ENCODE measurements around the gene MRPS34. TPM values are rescaled to one million over a fixed set of nuclear protein-coding genes. Genes with fewer than 3 reads are reported as not detected.

MRPS34 gene
- total and polyA plus RNA-seq, 10 of the 15 experiments (the other 5 are each of a cell fraction or from before 2014, with no cell fraction given) = 3.6 to 285 (median 147) TPM

DNA sequence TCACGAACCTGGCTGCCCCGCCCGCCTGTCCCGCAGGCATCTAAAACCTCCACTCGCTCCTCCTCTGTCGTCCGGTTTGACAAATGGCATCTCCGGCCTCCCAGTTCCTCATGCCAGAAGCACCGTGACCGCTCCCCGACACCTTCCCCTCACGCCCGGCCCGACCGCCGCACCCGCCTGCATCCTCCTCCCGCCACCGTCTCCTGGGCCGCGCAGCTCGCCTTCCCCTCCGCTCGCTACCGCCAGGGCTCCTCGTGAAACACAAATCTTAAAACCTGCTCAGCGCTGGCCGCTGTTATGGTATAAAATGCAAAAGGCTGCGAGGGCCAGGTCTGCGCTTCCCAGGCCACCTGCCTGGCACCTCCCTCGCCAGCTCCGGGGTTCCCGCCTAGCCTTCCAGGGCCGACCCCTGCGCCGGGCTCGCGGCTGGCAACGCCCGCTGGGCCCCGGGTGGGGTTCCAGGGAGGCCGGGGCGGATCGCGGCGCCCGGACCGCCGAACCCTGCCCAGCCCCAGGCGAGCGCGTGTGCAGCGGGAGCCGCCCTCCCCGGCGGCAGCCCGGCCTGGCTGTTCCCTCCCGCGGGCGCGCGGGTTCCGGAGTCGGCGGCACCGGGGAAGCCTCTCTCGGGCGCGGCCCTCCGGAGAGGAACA, 8.9 kb upstream of the MRPS34 start:
- Histone ChIP-seq H3K27ac (ENCODE audit: control insufficient read depth, insufficient read depth) (peak overlapping the region; percentile 52), H3K27me3 (replicated peaks in 1 of 2; ENCODE audit: control insufficient read depth in 2 of 2, insufficient read depth in 2 of 2, low read length in 1 of 2) (no peaks in the 10 kb centered on the region), H3K9me3 (replicated peaks; ENCODE audit: control insufficient read depth, insufficient read depth, low read length) (no peaks in the 10 kb centered on the region), H3K79me2 (ENCODE audit: control insufficient read depth, insufficient read depth, low read length) (peaks cover 15% of the 10 kb centered on the region), H3K36me3 (ENCODE audit: control insufficient read depth in 2 of 2, insufficient read depth in 2 of 2, low read length in 1 of 2) (peaks cover 2 to 8% of the 10 kb centered on the region in 2 experiments; a peak in 3 of 4 replicates), H4K20me1 (ENCODE audit: control insufficient read depth, insufficient read depth) (no peaks in the 10 kb centered on the region), H3K4me1 (ENCODE audit: control insufficient read depth, insufficient read depth, low read length) (peaks cover 6% of the 10 kb centered on the region; the same call in 1 of the 2 replicates), H3K9ac (ENCODE audit: control insufficient read depth, insufficient read depth, low read length) (peak overlapping the region; percentile 71), H3K4me2 (ENCODE audit: control insufficient read depth, insufficient read depth) (peak overlapping the region; percentile 77), H3K4me3 (peak overlapping the region; percentile 94), H2AFZ (ENCODE audit: control insufficient read depth, low read depth, low read length) (peak overlapping the region; percentile 23; the same call in 1 of the 2 replicates)
- WGBS (ENCODE audit: insufficient coverage, insufficient replicate concordance, low lambda C conversion rate, missing lambda C conversion rate) = 2% methylated on average over 59 of the region's 70 CpGs
- ATAC-seq (peak; percentile 9), DNase-seq (ENCODE audit: low read depth, low spot score) (no peak), FAIRE-seq (no peak)
- no TSS peak for BruUV-seq (replicated peaks)
- intact Hi-C loops (cut with micrococcal nuclease; ENCODE audit: unreplicated experiment) = loop anchor here (2.0 kb wide), 2 partner anchors 45 to 361 kb away; partner anchors contain the start of genes FAHD1, HAGH and UQCC4
- ChIA-PET SMC1A (ENCODE audit: uncharacterized antibody, unreplicated experiment) (interaction anchor here (0.7 to 1.5 kb wide), 5 partner anchors 9 to 374 kb away, joined by 3 to 4 read pairs (median 3); partner anchors contain the start of genes EME2, MRPS34, NME3 and TRAF7), POLR2A (interaction anchor here (1.0 to 2.5 kb wide), 9 partner anchors 10 to 189 kb away, joined by 4 to 39 read pairs (median 7); partner anchors contain the start of genes EME2, FAHD1, HAGH and JPT2), CTCF (interaction anchor here (1.1 to 1.6 kb wide), 6 partner anchors 10 to 629 kb away, joined by 3 to 12 read pairs (median 5); partner anchors contain the start of genes EME2, MAPK8IP3, MRPS34 and NME3), RAD21 (ENCODE audit: unreplicated experiment) (interaction anchor here (1.0 to 1.4 kb wide), 8 partner anchors 10 to 361 kb away, joined by 3 to 22 read pairs (median 4); partner anchors contain the start of genes EME2, JPT2, MRPS34 and NME3)
- in situ Hi-C loops (cut with MboI) = no loop called here
- TF ChIP-seq, protein P1, sequence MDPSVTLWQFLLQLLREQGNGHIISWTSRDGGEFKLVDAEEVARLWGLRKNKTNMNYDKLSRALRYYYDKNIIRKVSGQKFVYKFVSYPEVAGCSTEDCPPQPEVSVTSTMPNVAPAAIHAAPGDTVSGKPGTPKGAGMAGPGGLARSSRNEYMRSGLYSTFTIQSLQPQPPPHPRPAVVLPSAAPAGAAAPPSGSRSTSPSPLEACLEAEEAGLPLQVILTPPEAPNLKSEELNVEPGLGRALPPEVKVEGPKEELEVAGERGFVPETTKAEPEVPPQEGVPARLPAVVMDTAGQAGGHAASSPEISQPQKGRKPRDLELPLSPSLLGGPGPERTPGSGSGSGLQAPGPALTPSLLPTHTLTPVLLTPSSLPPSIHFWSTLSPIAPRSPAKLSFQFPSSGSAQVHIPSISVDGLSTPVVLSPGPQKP (IDR thresholded peaks at IDR 0.05; ENCODE audit: low read depth, low read length) = no peak
- TF ChIP-seq ZNF24 (IDR thresholded peaks at IDR 0.05) = 0 out of 2 replicates have a peak, but pooled peaks have one; percentile 24
- no peak for TF ChIP-seq CBFB (IDR thresholded peaks at IDR 0.05; ENCODE audit: low read depth)
- no peak; the same call in 1 of the 2 replicates for TF ChIP-seq POLR2AphosphoS5 (IDR thresholded peaks at IDR 0.05; ENCODE audit: low read length)
- no peak for TF ChIP-seq ZNF207 (IDR thresholded peaks at IDR 0.05; ENCODE audit: borderline replicate concordance)
- TF ChIP-seq ZSCAN29 (IDR thresholded peaks at IDR 0.05) = peak; percentile 64; the same call in 1 of the 2 replicates
- no peak; the same call in 1 of the 2 replicates for TF ChIP-seq IKZF1 (conservative IDR thresholded peaks at IDR 0.05)
- peak; percentile 97 for TF ChIP-seq LARP7 (IDR thresholded peaks at IDR 0.05)
- TF ChIP-seq, protein P2, sequence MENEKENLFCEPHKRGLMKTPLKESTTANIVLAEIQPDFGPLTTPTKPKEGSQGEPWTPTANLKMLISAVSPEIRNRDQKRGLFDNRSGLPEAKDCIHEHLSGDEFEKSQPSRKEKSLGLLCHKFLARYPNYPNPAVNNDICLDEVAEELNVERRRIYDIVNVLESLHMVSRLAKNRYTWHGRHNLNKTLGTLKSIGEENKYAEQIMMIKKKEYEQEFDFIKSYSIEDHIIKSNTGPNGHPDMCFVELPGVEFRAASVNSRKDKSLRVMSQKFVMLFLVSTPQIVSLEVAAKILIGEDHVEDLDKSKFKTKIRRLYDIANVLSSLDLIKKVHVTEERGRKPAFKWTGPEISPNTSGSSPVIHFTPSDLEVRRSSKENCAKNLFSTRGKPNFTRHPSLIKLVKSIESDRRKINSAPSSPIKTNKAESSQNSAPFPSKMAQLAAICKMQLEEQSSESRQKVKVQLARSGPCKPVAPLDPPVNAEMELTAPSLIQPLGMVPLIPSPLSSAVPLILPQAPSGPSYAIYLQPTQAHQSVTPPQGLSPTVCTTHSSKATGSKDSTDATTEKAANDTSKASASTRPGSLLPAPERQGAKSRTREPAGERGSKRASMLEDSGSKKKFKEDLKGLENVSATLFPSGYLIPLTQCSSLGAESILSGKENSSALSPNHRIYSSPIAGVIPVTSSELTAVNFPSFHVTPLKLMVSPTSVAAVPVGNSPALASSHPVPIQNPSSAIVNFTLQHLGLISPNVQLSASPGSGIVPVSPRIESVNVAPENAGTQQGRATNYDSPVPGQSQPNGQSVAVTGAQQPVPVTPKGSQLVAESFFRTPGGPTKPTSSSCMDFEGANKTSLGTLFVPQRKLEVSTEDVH (IDR thresholded peaks at IDR 0.05; ENCODE audit: low read depth, partially characterized antibody) = no peak
- TF ChIP-seq, protein P3, sequence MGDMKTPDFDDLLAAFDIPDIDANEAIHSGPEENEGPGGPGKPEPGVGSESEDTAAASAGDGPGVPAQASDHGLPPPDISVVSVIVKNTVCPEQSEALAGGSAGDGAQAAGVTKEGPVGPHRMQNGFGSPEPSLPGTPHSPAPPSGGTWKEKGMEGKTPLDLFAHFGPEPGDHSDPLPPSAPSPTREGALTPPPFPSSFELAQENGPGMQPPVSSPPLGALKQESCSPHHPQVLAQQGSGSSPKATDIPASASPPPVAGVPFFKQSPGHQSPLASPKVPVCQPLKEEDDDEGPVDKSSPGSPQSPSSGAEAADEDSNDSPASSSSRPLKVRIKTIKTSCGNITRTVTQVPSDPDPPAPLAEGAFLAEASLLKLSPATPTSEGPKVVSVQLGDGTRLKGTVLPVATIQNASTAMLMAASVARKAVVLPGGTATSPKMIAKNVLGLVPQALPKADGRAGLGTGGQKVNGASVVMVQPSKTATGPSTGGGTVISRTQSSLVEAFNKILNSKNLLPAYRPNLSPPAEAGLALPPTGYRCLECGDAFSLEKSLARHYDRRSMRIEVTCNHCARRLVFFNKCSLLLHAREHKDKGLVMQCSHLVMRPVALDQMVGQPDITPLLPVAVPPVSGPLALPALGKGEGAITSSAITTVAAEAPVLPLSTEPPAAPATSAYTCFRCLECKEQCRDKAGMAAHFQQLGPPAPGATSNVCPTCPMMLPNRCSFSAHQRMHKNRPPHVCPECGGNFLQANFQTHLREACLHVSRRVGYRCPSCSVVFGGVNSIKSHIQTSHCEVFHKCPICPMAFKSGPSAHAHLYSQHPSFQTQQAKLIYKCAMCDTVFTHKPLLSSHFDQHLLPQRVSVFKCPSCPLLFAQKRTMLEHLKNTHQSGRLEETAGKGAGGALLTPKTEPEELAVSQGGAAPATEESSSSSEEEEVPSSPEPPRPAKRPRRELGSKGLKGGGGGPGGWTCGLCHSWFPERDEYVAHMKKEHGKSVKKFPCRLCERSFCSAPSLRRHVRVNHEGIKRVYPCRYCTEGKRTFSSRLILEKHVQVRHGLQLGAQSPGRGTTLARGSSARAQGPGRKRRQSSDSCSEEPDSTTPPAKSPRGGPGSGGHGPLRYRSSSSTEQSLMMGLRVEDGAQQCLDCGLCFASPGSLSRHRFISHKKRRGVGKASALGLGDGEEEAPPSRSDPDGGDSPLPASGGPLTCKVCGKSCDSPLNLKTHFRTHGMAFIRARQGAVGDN (IDR thresholded peaks at IDR 0.05) = no peak
- peak; percentile 29; the same call in 1 of the 2 replicates for TF ChIP-seq SPI1 (IDR thresholded peaks at IDR 0.05; ENCODE audit: borderline replicate concordance, insufficient read depth, low read depth, low read length)
- TF ChIP-seq, protein P4, sequence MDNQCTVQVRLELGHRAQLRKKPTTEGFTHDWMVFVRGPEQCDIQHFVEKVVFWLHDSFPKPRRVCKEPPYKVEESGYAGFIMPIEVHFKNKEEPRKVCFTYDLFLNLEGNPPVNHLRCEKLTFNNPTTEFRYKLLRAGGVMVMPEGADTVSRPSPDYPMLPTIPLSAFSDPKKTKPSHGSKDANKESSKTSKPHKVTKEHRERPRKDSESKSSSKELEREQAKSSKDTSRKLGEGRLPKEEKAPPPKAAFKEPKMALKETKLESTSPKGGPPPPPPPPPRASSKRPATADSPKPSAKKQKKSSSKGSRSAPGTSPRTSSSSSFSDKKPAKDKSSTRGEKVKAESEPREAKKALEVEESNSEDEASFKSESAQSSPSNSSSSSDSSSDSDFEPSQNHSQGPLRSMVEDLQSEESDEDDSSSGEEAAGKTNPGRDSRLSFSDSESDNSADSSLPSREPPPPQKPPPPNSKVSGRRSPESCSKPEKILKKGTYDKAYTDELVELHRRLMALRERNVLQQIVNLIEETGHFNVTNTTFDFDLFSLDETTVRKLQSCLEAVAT (IDR thresholded peaks at IDR 0.05) = no peak
- TF ChIP-seq MTA2 (IDR thresholded peaks at IDR 0.05; ENCODE audit: low read depth) = no peak

Data from GM12878 (cell line).